Stimulated activated CD4-positive, alpha-beta T cell treated with anti-CD3 and anti-CD28 coated beads, Interleukin-12 subunit alpha, Interleukin-12 subunit beta, amount 100 ng/mL, for 24 hours (primary cell): Measurements from ENCODE around the gene ZNF184.

Source experiments
- DNase-seq, 2 experiments: peaks; one replicate each; pipeline ENCODE4 v3.0.0-alpha.2; 2020; ENCODE audit warnings: low read depth in 2 of 2

Gene ZNF184

GRCh38 chr6:27479319-27480182 lies 6.6 kb upstream of the ZNF184 start:
- DNase-seq, result peak; percentile 71 to 80

GRCh38 chr6:27478706-27479318 lies 5.9 kb upstream of the ZNF184 start:
- DNase-seq, result peak; percentile 83 to 87

- no peak for DNase-seq
Measured at GRCh38 chr6:27478141-27478705, 5.3 kb upstream of the ZNF184 start.

- no peak for DNase-seq
Measured at GRCh38 chr6:27477318-27478013, 4.6 kb upstream of the ZNF184 start.

- no peak for DNase-seq
Measured at GRCh38 chr6:27476090-27476489, 3.2 kb upstream of the ZNF184 start.

- DNase-seq, result no peak
Measured at GRCh38 chr6:27474672-27475071, 1.8 kb upstream of the ZNF184 start.

- DNase-seq, result no peak
Measured at GRCh38 chr6:27474172-27474465, 1.2 kb upstream of the ZNF184 start.

- DNase-seq, result peak; percentile 36 to 61
Measured at GRCh38 chr6:27472182-27472616, 706 bp downstream of the ZNF184 start.

GRCh38 chr6:27471365-27472115 lies 1.4 kb downstream of the ZNF184 start:
- DNase-seq, result no peak

GRCh38 chr6:27470023-27470422 lies 2.9 kb downstream of the ZNF184 start:
- no peak for DNase-seq

- DNase-seq, result no peak
Measured at GRCh38 chr6:27468334-27468733, 4.6 kb downstream of the ZNF184 start.

GRCh38 chr6:27452496-27452897 lies 20.4 kb downstream of the ZNF184 start:
- DNase-seq, result no peak

- no peak for DNase-seq
Measured at GRCh38 chr6:27451660-27452390, 21.1 kb downstream of the ZNF184 start.

GRCh38 chr6:27448456-27448855 lies 24.4 kb downstream of the ZNF184 start:
- DNase-seq, result no peak

GRCh38 chr6:27442932-27443331 lies 30.0 kb downstream of the ZNF184 start:
- DNase-seq, result no peak

GRCh38 chr6:27441001-27441400 lies 31.9 kb downstream of the ZNF184 start:
- no peak for DNase-seq

- DNase-seq, result no peak
Measured at GRCh38 chr6:27439371-27439770, 33.5 kb downstream of the ZNF184 start.

GRCh38 chr6:27433714-27434113 lies 39.2 kb downstream of the ZNF184 start:
- no peak for DNase-seq

GRCh38 chr6:27428966-27429365 lies 43.9 kb downstream of the ZNF184 start:
- DNase-seq, result no peak

- DNase-seq, result no peak
Measured at GRCh38 chr6:27428502-27428901, 44.4 kb downstream of the ZNF184 start.

- DNase-seq, result no peak
Measured at GRCh38 chr6:27426045-27426620, 46.8 kb downstream of the ZNF184 start.
